Left forelimb (tissue), 1 donor: ENCODE results near the gene ZNF292.
"Not testable (repeated sequence)": the region's sequence is repeated elsewhere in the genome, so short reads cannot be mapped to it uniquely, and the experiment has no call there.

ENCODE experiments used
- DNase-seq: peaks from one replicate; pipeline ENCODE4 v3.0.0-alpha.2; 2018; ENCODE audit warnings: low spot score

The ZNF292 gene

GRCh38 chr6:87277123-87277522 is 121.8 kb downstream of the ZNF292 start:
- no peak for DNase-seq

GRCh38 chr6:87279196-87279595 is 123.8 kb downstream of the ZNF292 start:
- DNase-seq = no peak

- no peak for DNase-seq
These were observed 126.1 kb downstream of the ZNF292 start for GRCh38 chr6:87281426-87281825.

- no peak for DNase-seq
These were observed 127.4 kb downstream of the ZNF292 start for GRCh38 chr6:87282743-87283142.

GRCh38 chr6:87283461-87283860 is 128.1 kb downstream of the ZNF292 start:
- no peak for DNase-seq

- no peak for DNase-seq
These were observed 131.9 kb downstream of the ZNF292 start for GRCh38 chr6:87287251-87287650.

GRCh38 chr6:87289571-87289970 is 134.2 kb downstream of the ZNF292 start:
- DNase-seq = no peak

GRCh38 chr6:87291883-87292282 is 136.5 kb downstream of the ZNF292 start:
- no peak for DNase-seq

- no peak for DNase-seq
These were observed 138.2 kb downstream of the ZNF292 start for GRCh38 chr6:87293526-87293925.

- DNase-seq = no peak
These were observed 141.8 kb downstream of the ZNF292 start for GRCh38 chr6:87297119-87297518.

- not testable (repeated sequence) for DNase-seq
These were observed 145.9 kb downstream of the ZNF292 start for GRCh38 chr6:87301277-87301676.

GRCh38 chr6:87308970-87309369 is 153.6 kb downstream of the ZNF292 start:
- DNase-seq = no peak

- DNase-seq = no peak
These were observed 157.5 kb downstream of the ZNF292 start for GRCh38 chr6:87312860-87313259.
